Erythroblast (primary cell): ENCODE measurements around the gene B3GNT3.

ENCODE experiments used
- GATA1 ChIP-seq: IDR thresholded peaks from 2 replicates; pipeline ENCODE4 v1.6.1; 2011; ENCODE audit warnings: low read depth, mild to moderate bottlenecking, control low read depth, low read length, moderate library complexity
- POLR2A ChIP-seq: IDR thresholded peaks from 2 replicates; pipeline ENCODE4 v1.6.1; 2011; ENCODE audit warnings: mild to moderate bottlenecking, low read length

- TF ChIP-seq POLR2A = no peak
- TF ChIP-seq GATA1 = no peak
Observed at GRCh38 chr19:17758515-17758914, 36.4 kb upstream of the B3GNT3 start.
